Measurements from ENCODE around the gene KRT72.

The KRT72 gene

DNA sequence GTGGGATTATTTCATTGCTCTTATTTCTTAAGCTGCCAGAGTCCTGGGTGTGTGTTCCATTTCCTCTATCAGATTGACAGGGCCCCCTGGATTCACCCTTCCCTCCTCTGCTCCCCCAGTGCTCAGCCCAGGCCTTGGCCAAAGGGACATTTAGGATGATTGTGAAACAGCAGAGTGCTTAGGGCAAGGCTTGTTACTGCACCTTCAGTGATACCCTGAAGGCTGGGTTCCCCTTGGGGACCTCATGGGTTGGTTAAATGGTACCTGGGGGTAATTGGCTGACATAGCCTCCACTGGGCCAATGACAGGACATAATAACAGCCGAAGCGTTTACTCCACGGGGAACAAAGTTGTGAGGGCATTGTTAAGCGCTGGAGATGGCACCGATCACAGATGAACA lies 1.3 kb upstream of the KRT72 start:
- Histone ChIP-seq H3K23ac (ENCODE audit: low read length) (no peak overlapping the region), H2AFZ (ENCODE audit: insufficient read depth, low read length, poor library complexity) (no peak overlapping the region), H3K4me1 (ENCODE audit: control insufficient read depth in 1 of 2, insufficient read depth in 2 of 2, low read length in 2 of 2) (no peaks in the 10 kb centered on the region), H3K4me2 (ENCODE audit: low read length) (no peak overlapping the region), H3K27me3 (ENCODE audit: insufficient read depth, low read length) (no peaks in the 10 kb centered on the region), H3K79me2 (ENCODE audit: control insufficient read depth, insufficient read depth, low read length, poor library complexity) (no peaks in the 10 kb centered on the region), H3K36me3 (ENCODE audit: control insufficient read depth in 1 of 2, insufficient read depth in 2 of 2, low read length in 2 of 2) (no peaks in the 10 kb centered on the region), H2AK5ac (ENCODE audit: low read length) (no peak overlapping the region), H4K8ac (ENCODE audit: low read depth, low read length) (no peak overlapping the region), H4K91ac (ENCODE audit: low read depth, low read length) (no peak overlapping the region), H3K27ac (ENCODE audit: low read depth, low read length) (no peak overlapping the region), H3K9me3 (ENCODE audit: insufficient read depth, low read depth, low read length) (peaks cover 5% of the 10 kb centered on the region), H3K14ac (ENCODE audit: low read length) (no peak overlapping the region), H2BK5ac (ENCODE audit: low read depth, low read length, poor library complexity) (no peak overlapping the region), H2BK120ac (ENCODE audit: insufficient read depth, low read length, poor library complexity) (no peak overlapping the region), H3K4me3 (ENCODE audit: low read depth, low read length) (no peak overlapping the region), H3K18ac (ENCODE audit: low read length) (no peak overlapping the region), H3K4ac (ENCODE audit: low read depth, low read length) (no peak overlapping the region), H2BK12ac (ENCODE audit: low read length) (no peak overlapping the region), H4K12ac (ENCODE audit: low read depth, low read length) (no peak overlapping the region), H3K79me1 (ENCODE audit: low read length) (no peaks in the 10 kb centered on the region), H3K9ac (ENCODE audit: low read length) (no peak overlapping the region)
- WGBS (ENCODE audit: extremely low coverage, insufficient coverage, insufficient read length) = no CpG with 5 or more reads among the region's 5 CpGs
- no peak for DNase-seq

DNA sequence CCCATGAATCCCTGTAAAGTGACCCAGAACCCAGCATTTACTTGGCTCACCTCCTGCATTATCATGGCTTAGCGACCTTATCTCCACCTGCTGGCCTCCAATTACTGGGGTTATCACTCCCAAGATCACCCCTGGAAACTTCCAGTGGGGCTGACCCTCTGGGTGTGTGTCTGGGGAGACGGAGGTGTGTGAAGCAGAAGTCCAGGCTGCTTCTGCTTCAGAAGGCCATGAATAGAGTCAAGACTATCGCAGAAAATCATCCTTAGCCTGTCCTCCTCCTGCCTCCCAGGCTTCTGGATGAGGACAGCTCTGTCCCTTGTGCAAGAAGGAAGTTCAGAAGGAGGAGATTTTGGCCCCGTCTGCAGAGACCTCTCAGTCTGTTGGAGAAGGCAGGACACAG lies 408 bp upstream of the KRT72 start:
- WGBS (ENCODE audit: extremely low coverage, insufficient coverage, insufficient read length) = no CpG with 5 or more reads among the region's 4 CpGs

DNA sequence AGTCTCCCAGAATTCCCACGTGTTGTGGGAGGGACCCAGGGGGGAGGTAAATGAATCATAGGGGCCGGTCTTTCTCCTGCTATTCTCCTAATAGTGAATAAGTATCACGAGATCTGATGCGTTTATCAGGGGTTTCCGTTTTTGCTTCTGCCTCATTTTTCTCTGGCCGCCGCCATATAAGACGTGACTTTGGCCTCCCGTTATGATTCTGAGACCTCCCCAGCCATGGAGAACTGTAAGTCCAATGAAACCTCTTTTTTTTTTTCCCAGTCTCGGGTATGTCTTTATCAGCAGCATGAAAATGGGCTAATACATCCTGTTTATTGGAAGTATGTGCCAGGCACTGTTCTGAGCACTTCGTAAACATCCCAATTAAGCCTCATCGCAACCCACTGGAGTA lies 788 bp downstream of the KRT72 start:
- WGBS (ENCODE audit: extremely low coverage, insufficient coverage, insufficient read length) = no CpG with 5 or more reads among the region's 12 CpGs
- no peak overlapping the region for H3K4ac ChIP-seq (ENCODE audit: low read depth, low read length)
- H3K79me2 ChIP-seq (ENCODE audit: control insufficient read depth, insufficient read depth, low read length, poor library complexity) = no peaks in the 10 kb centered on the region
- H2AFZ ChIP-seq (ENCODE audit: insufficient read depth, low read length, poor library complexity) = no peak overlapping the region
- peaks cover 5% of the 10 kb centered on the region for H3K9me3 ChIP-seq (ENCODE audit: insufficient read depth, low read depth, low read length)
- H3K36me3 ChIP-seq (ENCODE audit: control insufficient read depth in 1 of 2, insufficient read depth in 2 of 2, low read length in 2 of 2) = no peaks in the 10 kb centered on the region
- H3K4me3 ChIP-seq (ENCODE audit: low read depth, low read length) = no peak overlapping the region
- no peak overlapping the region for H3K18ac ChIP-seq (ENCODE audit: low read length)
- H4K8ac ChIP-seq (ENCODE audit: low read depth, low read length) = no peak overlapping the region
- no peak overlapping the region for H3K4me2 ChIP-seq (ENCODE audit: low read length)
- no peak overlapping the region for H2AK5ac ChIP-seq (ENCODE audit: low read length)
- no peak overlapping the region for H2BK120ac ChIP-seq (ENCODE audit: insufficient read depth, low read length, poor library complexity)
- no peak overlapping the region for H3K9ac ChIP-seq (ENCODE audit: low read length)
- no peaks in the 10 kb centered on the region for H3K4me1 ChIP-seq (ENCODE audit: control insufficient read depth in 1 of 2, insufficient read depth in 2 of 2, low read length in 2 of 2)
- no peak overlapping the region for H2BK12ac ChIP-seq (ENCODE audit: low read length)
- no peak overlapping the region for H3K27ac ChIP-seq (ENCODE audit: low read depth, low read length)
- H2BK5ac ChIP-seq (ENCODE audit: low read depth, low read length, poor library complexity) = no peak overlapping the region
- H3K79me1 ChIP-seq (ENCODE audit: low read length) = no peaks in the 10 kb centered on the region
- H4K91ac ChIP-seq (ENCODE audit: low read depth, low read length) = no peak overlapping the region
- no peak for DNase-seq
- no peak overlapping the region for H3K23ac ChIP-seq (ENCODE audit: low read length)
- no peak overlapping the region for H3K14ac ChIP-seq (ENCODE audit: low read length)
- no peak overlapping the region for H4K12ac ChIP-seq (ENCODE audit: low read depth, low read length)
- H3K27me3 ChIP-seq (ENCODE audit: insufficient read depth, low read length) = no peaks in the 10 kb centered on the region

More for the DNA sequence above, 408 bp upstream of the KRT72 start:
- Histone ChIP-seq H2AK5ac (ENCODE audit: low read length) (no peak overlapping the region), H3K79me2 (ENCODE audit: control insufficient read depth, insufficient read depth, low read length, poor library complexity) (no peaks in the 10 kb centered on the region), H2BK12ac (ENCODE audit: low read length) (no peak overlapping the region), H3K4me1 (ENCODE audit: control insufficient read depth in 1 of 2, insufficient read depth in 2 of 2, low read length in 2 of 2) (no peaks in the 10 kb centered on the region), H3K9me3 (ENCODE audit: insufficient read depth, low read depth, low read length) (peaks cover 5% of the 10 kb centered on the region), H4K8ac (ENCODE audit: low read depth, low read length) (no peak overlapping the region), H3K36me3 (ENCODE audit: control insufficient read depth in 1 of 2, insufficient read depth in 2 of 2, low read length in 2 of 2) (no peaks in the 10 kb centered on the region), H3K9ac (ENCODE audit: low read length) (no peak overlapping the region), H3K14ac (ENCODE audit: low read length) (no peak overlapping the region), H2AFZ (ENCODE audit: insufficient read depth, low read length, poor library complexity) (no peak overlapping the region), H3K79me1 (ENCODE audit: low read length) (no peaks in the 10 kb centered on the region), H2BK120ac (ENCODE audit: insufficient read depth, low read length, poor library complexity) (no peak overlapping the region), H3K4me2 (ENCODE audit: low read length) (no peak overlapping the region), H3K18ac (ENCODE audit: low read length) (no peak overlapping the region), H3K27ac (ENCODE audit: low read depth, low read length) (no peak overlapping the region), H2BK5ac (ENCODE audit: low read depth, low read length, poor library complexity) (no peak overlapping the region), H3K4me3 (ENCODE audit: low read depth, low read length) (no peak overlapping the region), H3K23ac (ENCODE audit: low read length) (no peak overlapping the region), H4K91ac (ENCODE audit: low read depth, low read length) (no peak overlapping the region), H3K27me3 (ENCODE audit: insufficient read depth, low read length) (no peaks in the 10 kb centered on the region), H4K12ac (ENCODE audit: low read depth, low read length) (no peak overlapping the region), H3K4ac (ENCODE audit: low read depth, low read length) (no peak overlapping the region)
- no peak for DNase-seq

DNA sequence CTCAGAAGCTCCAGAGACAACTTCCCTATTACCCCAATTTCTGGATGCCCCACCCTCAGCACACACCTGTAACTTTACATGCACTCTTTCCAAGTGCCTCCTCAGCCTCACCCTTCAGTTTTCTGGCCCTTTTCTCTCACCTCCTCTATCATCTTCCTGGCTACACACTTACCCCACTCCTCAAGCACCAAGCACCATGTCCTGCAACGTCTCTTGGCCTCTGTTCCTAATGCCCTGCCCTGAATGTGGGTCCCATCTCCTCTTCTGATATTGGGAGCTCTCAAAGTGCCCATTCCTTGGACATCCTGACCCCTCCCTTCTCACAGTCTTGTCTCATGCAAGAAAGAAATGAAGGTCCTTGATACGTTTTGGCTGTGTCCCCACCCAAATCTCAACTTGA lies 1.2 kb downstream of the KRT72 start:
- no peak for DNase-seq
- no peak overlapping the region for H3K27ac ChIP-seq (ENCODE audit: low read depth, low read length)
- no peak overlapping the region for H3K4ac ChIP-seq (ENCODE audit: low read depth, low read length)
- H3K18ac ChIP-seq (ENCODE audit: low read length) = no peak overlapping the region
- no peak overlapping the region for H4K8ac ChIP-seq (ENCODE audit: low read depth, low read length)
- no peak overlapping the region for H3K14ac ChIP-seq (ENCODE audit: low read length)
- H2BK120ac ChIP-seq (ENCODE audit: insufficient read depth, low read length, poor library complexity) = no peak overlapping the region
- H3K4me1 ChIP-seq (ENCODE audit: control insufficient read depth in 1 of 2, insufficient read depth in 2 of 2, low read length in 2 of 2) = no peaks in the 10 kb centered on the region
- no peak overlapping the region for H3K4me3 ChIP-seq (ENCODE audit: low read depth, low read length)
- H2AFZ ChIP-seq (ENCODE audit: insufficient read depth, low read length, poor library complexity) = no peak overlapping the region
- no peaks in the 10 kb centered on the region for H3K79me1 ChIP-seq (ENCODE audit: low read length)
- no peak overlapping the region for H4K91ac ChIP-seq (ENCODE audit: low read depth, low read length)
- H3K27me3 ChIP-seq (ENCODE audit: insufficient read depth, low read length) = no peaks in the 10 kb centered on the region
- H3K9me3 ChIP-seq (ENCODE audit: insufficient read depth, low read depth, low read length) = peaks cover 5% of the 10 kb centered on the region
- H4K12ac ChIP-seq (ENCODE audit: low read depth, low read length) = no peak overlapping the region
- H3K9ac ChIP-seq (ENCODE audit: low read length) = no peak overlapping the region
- H3K36me3 ChIP-seq (ENCODE audit: control insufficient read depth in 1 of 2, insufficient read depth in 2 of 2, low read length in 2 of 2) = no peaks in the 10 kb centered on the region
- no peak overlapping the region for H2BK5ac ChIP-seq (ENCODE audit: low read depth, low read length, poor library complexity)
- WGBS (ENCODE audit: extremely low coverage, insufficient coverage, insufficient read length) = no CpG with 5 or more reads among the region's 2 CpGs
- H2BK12ac ChIP-seq (ENCODE audit: low read length) = no peak overlapping the region
- H3K79me2 ChIP-seq (ENCODE audit: control insufficient read depth, insufficient read depth, low read length, poor library complexity) = no peaks in the 10 kb centered on the region
- no peak overlapping the region for H3K23ac ChIP-seq (ENCODE audit: low read length)
- no peak overlapping the region for H2AK5ac ChIP-seq (ENCODE audit: low read length)
- no peak overlapping the region for H3K4me2 ChIP-seq (ENCODE audit: low read length)
